Hepatocyte (in vitro differentiated cells): Measurements from ENCODE around the gene SPATA24. TPM values are rescaled to one million over a fixed set of nuclear protein-coding genes. Genes with fewer than 3 reads are reported as not detected.

Experiments
- DNase-seq: peaks from one replicate; pipeline ENCODE4 v3.0.0-alpha.2; 2016; ENCODE audit warnings: low spot score
- H2AFZ ChIP-seq: fragments of 200-600 bp; sonication (generic); 2 replicates; pipeline ENCODE4 v1.6.0; 2016; ENCODE audit warnings: antibody characterized with exemption, mild to moderate bottlenecking
- H3K27ac ChIP-seq: fragments of 200-600 bp; sonication (generic); 2 replicates; pipeline ENCODE4 v1.5.1; 2016; ENCODE audit warnings: mild to moderate bottlenecking
- H3K27me3 ChIP-seq: fragments of 200-600 bp; sonication (generic); 2 replicates; pipeline ENCODE4 v1.6.1; 2016
- H3K36me3 ChIP-seq: fragments of 200-600 bp; sonication (generic); replicated peaks from 2 replicates; pipeline ENCODE4 v1.5.1; 2016; ENCODE audit warnings: low read depth; ENCODE audit not compliant: insufficient read depth
- H3K4me1 ChIP-seq: fragments of 200-600 bp; sonication (generic); 2 replicates; pipeline ENCODE4 v1.5.1; 2016; ENCODE audit warnings: mild to moderate bottlenecking, moderate library complexity; ENCODE audit not compliant: insufficient read depth
- H3K4me2 ChIP-seq: fragments of 200-600 bp; sonication (generic); 2 replicates; pipeline ENCODE4 v1.6.0; 2016
- H3K4me3 ChIP-seq: fragments of 200-600 bp; sonication (generic); 2 replicates; pipeline ENCODE4 v1.5.1; 2016; ENCODE audit warnings: mild to moderate bottlenecking
- H3K79me2 ChIP-seq: fragments of 200-600 bp; sonication (generic); 2 replicates; pipeline ENCODE4 v1.6.0; 2017; ENCODE audit warnings: mild to moderate bottlenecking
- H3K9me2 ChIP-seq: fragments of 200-600 bp; sonication (generic); replicated peaks from 2 replicates; pipeline ENCODE4 v1.6.0; 2017; ENCODE audit warnings: mild to moderate bottlenecking; ENCODE audit not compliant: insufficient read depth
- H3K9me3 ChIP-seq: fragments of 200-600 bp; sonication (generic); 2 replicates; pipeline ENCODE4 v1.5.1; 2016; ENCODE audit warnings: low read depth, mild to moderate bottlenecking
- H4K20me1 ChIP-seq: fragments of 200-600 bp; sonication (generic); 2 replicates; pipeline ENCODE4 v1.6.0; 2016; ENCODE audit warnings: mild to moderate bottlenecking; ENCODE audit not compliant: insufficient read depth, poor library complexity, severe bottlenecking
- EZH2 ChIP-seq: fragments of 200-600 bp; sonication (generic); IDR thresholded peaks from 2 replicates; pipeline ENCODE4 v1.6.1; 2016; ENCODE audit warnings: antibody characterized with exemption, mild to moderate bottlenecking, borderline replicate concordance
- EZH2phosphoT487 ChIP-seq: fragments of 200-600 bp; sonication (generic); IDR thresholded peaks from one replicate; pipeline ENCODE4 v1.6.1; 2018; ENCODE audit warnings: antibody characterized with exemption, mild to moderate bottlenecking, low read depth, moderate library complexity; ENCODE audit not compliant: unreplicated experiment, severe bottlenecking
- WGBS: methylation state at CpG from one replicate; pipeline ENCODE4 v1.1.6; 2016; ENCODE audit warnings: low lambda C conversion rate; ENCODE audit errors: missing lambda C conversion rate; 5-methylcytosine and 5-hydroxymethylcytosine counted together
- polyA plus RNA-seq: library from polyadenylated mRNA; unstranded; fragments of >200 nt; fragmentation: Nextera tagmentation; extraction: Ambion mirVana; gene quantifications from 2 replicates; pipeline ENCODE4 v1.2.1, GENCODE V29; 2016
- total RNA-seq: library from RNA; depleted of rRNA; stranded (reverse); fragments of >200 nt; gene quantifications from 2 replicates; pipeline ENCODE4 v1.2.3, GENCODE V29; 2014
- TF ChIP-seq, protein P1 (sequence below): fragments of 200-600 bp; sonication (generic); IDR thresholded peaks from 2 replicates; pipeline ENCODE4 v1.5.1; 2016; ENCODE audit warnings: antibody characterized with exemption, mild to moderate bottlenecking; ENCODE audit not compliant: poor library complexity

Gene SPATA24
- total and polyA plus RNA-seq, 2 experiments from 2014 or later = 6.3 to 9.8 TPM

DNA sequence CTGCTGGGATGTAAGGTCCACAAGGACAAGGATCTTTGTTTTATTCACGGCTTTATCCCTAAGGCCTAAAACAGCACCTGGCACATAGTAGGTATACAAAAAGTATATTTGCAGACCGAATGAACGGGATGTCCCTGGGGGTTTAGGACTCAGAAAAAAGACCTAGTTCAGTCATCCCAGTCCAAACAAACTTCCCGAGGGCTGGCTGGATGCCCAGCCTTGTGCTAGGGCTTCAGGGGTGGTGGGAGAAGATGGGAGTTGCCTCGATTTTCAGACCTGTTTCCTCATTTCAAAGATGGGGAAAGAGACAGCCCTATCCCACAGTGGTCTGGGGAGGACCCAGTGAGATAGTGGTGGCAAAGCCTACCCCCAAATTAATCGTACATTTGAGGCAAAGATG, 6.0 kb downstream of the SPATA24 start:
- Histone ChIP-seq H3K4me2 (no peak overlapping the region), H3K27ac (no peak overlapping the region), H2AFZ (no peak overlapping the region), H3K9me3 (no peaks in the 10 kb centered on the region), H3K36me3 (no peaks in the 10 kb centered on the region), H3K4me1 (peaks cover 8% of the 10 kb centered on the region), H3K9me2 (no peaks in the 10 kb centered on the region), H3K27me3 (peaks cover 22% of the 10 kb centered on the region), H3K4me3 (no peak overlapping the region), H4K20me1 (no peaks in the 10 kb centered on the region), H3K79me2 (no peaks in the 10 kb centered on the region)
- DNase-seq = no peak
- TF ChIP-seq EZH2phosphoT487 (no peak), EZH2 (no peak)
- TF ChIP-seq, protein P1, sequence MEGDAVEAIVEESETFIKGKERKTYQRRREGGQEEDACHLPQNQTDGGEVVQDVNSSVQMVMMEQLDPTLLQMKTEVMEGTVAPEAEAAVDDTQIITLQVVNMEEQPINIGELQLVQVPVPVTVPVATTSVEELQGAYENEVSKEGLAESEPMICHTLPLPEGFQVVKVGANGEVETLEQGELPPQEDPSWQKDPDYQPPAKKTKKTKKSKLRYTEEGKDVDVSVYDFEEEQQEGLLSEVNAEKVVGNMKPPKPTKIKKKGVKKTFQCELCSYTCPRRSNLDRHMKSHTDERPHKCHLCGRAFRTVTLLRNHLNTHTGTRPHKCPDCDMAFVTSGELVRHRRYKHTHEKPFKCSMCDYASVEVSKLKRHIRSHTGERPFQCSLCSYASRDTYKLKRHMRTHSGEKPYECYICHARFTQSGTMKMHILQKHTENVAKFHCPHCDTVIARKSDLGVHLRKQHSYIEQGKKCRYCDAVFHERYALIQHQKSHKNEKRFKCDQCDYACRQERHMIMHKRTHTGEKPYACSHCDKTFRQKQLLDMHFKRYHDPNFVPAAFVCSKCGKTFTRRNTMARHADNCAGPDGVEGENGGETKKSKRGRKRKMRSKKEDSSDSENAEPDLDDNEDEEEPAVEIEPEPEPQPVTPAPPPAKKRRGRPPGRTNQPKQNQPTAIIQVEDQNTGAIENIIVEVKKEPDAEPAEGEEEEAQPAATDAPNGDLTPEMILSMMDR = no peak
- 77% methylated on average over 6 of the region's 6 CpGs for WGBS

- H3K4me3 ChIP-seq = no peak overlapping the region
- H3K27me3 ChIP-seq = peaks cover 26% of the 10 kb centered on the region
- WGBS = 90% methylated on average over 8 of the region's 8 CpGs
- no peaks in the 10 kb centered on the region for H3K79me2 ChIP-seq
- no peak for DNase-seq
- H3K9me3 ChIP-seq = no peaks in the 10 kb centered on the region
- no peak overlapping the region for H3K4me2 ChIP-seq
- H3K27ac ChIP-seq = no peak overlapping the region
- H2AFZ ChIP-seq = no peak overlapping the region
- TF ChIP-seq, protein P1 = no peak
- TF ChIP-seq EZH2 (no peak), EZH2phosphoT487 (no peak)
- no peaks in the 10 kb centered on the region for H3K9me2 ChIP-seq
- no peaks in the 10 kb centered on the region for H4K20me1 ChIP-seq
- H3K4me1 ChIP-seq = peaks cover 8% of the 10 kb centered on the region
- H3K36me3 ChIP-seq = no peaks in the 10 kb centered on the region
Observed at GRCh38 chr5:139396691-139397090, 7.2 kb downstream of the SPATA24 start.

DNA sequence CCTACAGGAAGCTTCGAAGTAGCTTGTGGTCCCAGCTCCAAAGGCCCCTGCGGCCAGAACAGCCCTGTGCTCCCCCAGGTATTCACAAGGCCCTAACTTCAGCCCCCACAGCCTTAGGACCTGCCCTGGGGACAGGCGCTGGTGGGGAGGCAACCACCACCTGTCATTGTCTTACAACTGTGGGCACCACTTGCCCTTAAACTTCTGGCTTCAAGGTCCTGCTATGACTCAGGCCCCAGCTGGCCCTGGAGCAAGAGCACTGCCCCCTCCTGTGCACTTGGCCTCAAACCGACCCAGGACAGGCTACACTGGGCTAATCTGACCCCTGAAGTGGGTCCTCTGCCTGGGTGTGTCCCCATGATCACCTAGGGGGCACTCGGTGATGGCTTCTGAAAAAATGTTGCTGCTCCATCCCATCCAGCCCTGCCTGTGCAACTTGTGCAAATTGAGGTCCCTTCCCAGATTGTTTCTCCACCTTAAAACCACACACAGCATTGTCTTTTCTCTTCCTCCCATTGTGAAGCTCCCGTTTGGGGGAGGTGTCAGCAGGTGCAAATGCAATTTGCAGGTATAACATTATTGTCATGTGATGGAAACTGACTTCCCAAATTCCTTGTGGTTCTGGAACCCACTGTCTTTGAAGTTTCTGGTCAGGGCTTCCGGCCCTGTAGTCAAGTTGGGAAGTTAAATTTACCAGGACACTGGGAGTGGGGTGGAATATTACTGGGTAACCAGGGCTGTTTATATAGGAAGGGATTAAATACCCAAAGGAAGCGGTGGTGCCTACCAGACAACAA, 7.8 kb downstream of the SPATA24 start:
- Histone ChIP-seq H3K4me2 (no peak overlapping the region), H4K20me1 (no peaks in the 10 kb centered on the region), H2AFZ (no peak overlapping the region), H3K4me3 (no peak overlapping the region), H3K27ac (no peak overlapping the region), H3K36me3 (no peaks in the 10 kb centered on the region), H3K9me2 (no peaks in the 10 kb centered on the region), H3K9me3 (no peaks in the 10 kb centered on the region), H3K4me1 (peaks cover 8% of the 10 kb centered on the region), H3K27me3 (peaks cover 26% of the 10 kb centered on the region), H3K79me2 (no peaks in the 10 kb centered on the region)
- no peak for TF ChIP-seq EZH2phosphoT487
- TF ChIP-seq, protein P1 = no peak
- TF ChIP-seq EZH2 = no peak
- WGBS = 81% methylated on average over 8 of the region's 8 CpGs
- DNase-seq = no peak
